ENCODE results near the gene AKT3.

The AKT3 gene

GRCh38 chr1:243469497-243469896 lies 380.5 kb downstream of the AKT3 start:
- Histone ChIP-seq H3K4me3 (ENCODE audit: low read length) (no peak overlapping the region), H3K9ac (ENCODE audit: low read length) (no peak overlapping the region), H3K9me3 (ENCODE audit: control insufficient read depth, low read length) (no peaks in the 10 kb centered on the region), H3K4me1 (ENCODE audit: control insufficient read depth, insufficient read depth, low read length) (no peaks in the 10 kb centered on the region), H3K36me3 (ENCODE audit: control insufficient read depth, insufficient read depth, low read length) (no peaks in the 10 kb centered on the region), H3K27me3 (ENCODE audit: control insufficient read depth, insufficient read depth, low read length) (no peaks in the 10 kb centered on the region)

GRCh38 chr1:243465738-243466137 lies 384.3 kb downstream of the AKT3 start:
- Histone ChIP-seq H3K9ac (ENCODE audit: low read length) (no peak overlapping the region), H3K9me3 (ENCODE audit: control insufficient read depth, low read length) (no peaks in the 10 kb centered on the region), H3K36me3 (ENCODE audit: control insufficient read depth, insufficient read depth, low read length) (no peaks in the 10 kb centered on the region), H3K27me3 (ENCODE audit: control insufficient read depth, insufficient read depth, low read length) (no peaks in the 10 kb centered on the region), H3K4me1 (ENCODE audit: control insufficient read depth, insufficient read depth, low read length) (no peaks in the 10 kb centered on the region), H3K4me3 (ENCODE audit: low read length) (no peak overlapping the region)

GRCh38 chr1:243465081-243465480 lies 385.0 kb downstream of the AKT3 start:
- Histone ChIP-seq H3K4me1 (ENCODE audit: control insufficient read depth, insufficient read depth, low read length) (no peaks in the 10 kb centered on the region), H3K9ac (ENCODE audit: low read length) (no peak overlapping the region), H3K9me3 (ENCODE audit: control insufficient read depth, low read length) (no peaks in the 10 kb centered on the region), H3K4me3 (ENCODE audit: low read length) (no peak overlapping the region), H3K36me3 (ENCODE audit: control insufficient read depth, insufficient read depth, low read length) (no peaks in the 10 kb centered on the region), H3K27me3 (ENCODE audit: control insufficient read depth, insufficient read depth, low read length) (no peaks in the 10 kb centered on the region)

- no peaks in the 10 kb centered on the region for H3K9me3 ChIP-seq (ENCODE audit: control insufficient read depth, low read length)
- H3K9ac ChIP-seq (ENCODE audit: low read length) = no peak overlapping the region
- H3K4me1 ChIP-seq (ENCODE audit: control insufficient read depth, insufficient read depth, low read length) = no peaks in the 10 kb centered on the region
These were observed 386.9 kb downstream of the AKT3 start for GRCh38 chr1:243462929-243463697.

GRCh38 chr1:243461700-243462099 lies 388.3 kb downstream of the AKT3 start:
- no peak overlapping the region for H3K4me3 ChIP-seq (ENCODE audit: low read length)
- no peak overlapping the region for H3K9ac ChIP-seq (ENCODE audit: low read length)
- no peaks in the 10 kb centered on the region for H3K9me3 ChIP-seq (ENCODE audit: control insufficient read depth, low read length)
- no peaks in the 10 kb centered on the region for H3K36me3 ChIP-seq (ENCODE audit: control insufficient read depth, insufficient read depth, low read length)
- no peaks in the 10 kb centered on the region for H3K27me3 ChIP-seq (ENCODE audit: control insufficient read depth, insufficient read depth, low read length)
- H3K4me1 ChIP-seq (ENCODE audit: control insufficient read depth, insufficient read depth, low read length) = no peaks in the 10 kb centered on the region

More at GRCh38 chr1:243462929-243463697, 386.9 kb downstream of the AKT3 start:
- Histone ChIP-seq H3K4me3 (ENCODE audit: low read length) (no peak overlapping the region), H3K27me3 (ENCODE audit: control insufficient read depth, insufficient read depth, low read length) (no peaks in the 10 kb centered on the region), H3K36me3 (ENCODE audit: control insufficient read depth, insufficient read depth, low read length) (no peaks in the 10 kb centered on the region)

- no peaks in the 10 kb centered on the region for H3K4me1 ChIP-seq (ENCODE audit: control insufficient read depth, insufficient read depth, low read length)
- no peaks in the 10 kb centered on the region for H3K36me3 ChIP-seq (ENCODE audit: control insufficient read depth, insufficient read depth, low read length)
These were observed 391.0 kb downstream of the AKT3 start for GRCh38 chr1:243459059-243459458.

GRCh38 chr1:243457363-243457982 lies 392.6 kb downstream of the AKT3 start:
- Histone ChIP-seq H3K36me3 (ENCODE audit: control insufficient read depth, insufficient read depth, low read length) (no peaks in the 10 kb centered on the region), H3K27me3 (ENCODE audit: control insufficient read depth, insufficient read depth, low read length) (no peaks in the 10 kb centered on the region), H3K9me3 (ENCODE audit: control insufficient read depth, low read length) (no peaks in the 10 kb centered on the region), H3K4me3 (ENCODE audit: low read length) (no peak overlapping the region), H3K9ac (ENCODE audit: low read length) (no peak overlapping the region), H3K4me1 (ENCODE audit: control insufficient read depth, insufficient read depth, low read length) (no peaks in the 10 kb centered on the region)

More at GRCh38 chr1:243459059-243459458, 391.0 kb downstream of the AKT3 start:
- no peak overlapping the region for H3K4me3 ChIP-seq (ENCODE audit: low read length)
- no peaks in the 10 kb centered on the region for H3K9me3 ChIP-seq (ENCODE audit: control insufficient read depth, low read length)
- H3K9ac ChIP-seq (ENCODE audit: low read length) = no peak overlapping the region
- H3K27me3 ChIP-seq (ENCODE audit: control insufficient read depth, insufficient read depth, low read length) = no peaks in the 10 kb centered on the region

- H3K4me3 ChIP-seq (ENCODE audit: low read length) = no peak overlapping the region
These were observed 394.0 kb downstream of the AKT3 start for GRCh38 chr1:243455760-243456651.

GRCh38 chr1:243454328-243454997 lies 395.6 kb downstream of the AKT3 start:
- no peak overlapping the region for H3K9ac ChIP-seq (ENCODE audit: low read length)
- no peaks in the 10 kb centered on the region for H3K9me3 ChIP-seq (ENCODE audit: control insufficient read depth, low read length)
- H3K36me3 ChIP-seq (ENCODE audit: control insufficient read depth, insufficient read depth, low read length) = no peaks in the 10 kb centered on the region
- no peaks in the 10 kb centered on the region for H3K4me1 ChIP-seq (ENCODE audit: control insufficient read depth, insufficient read depth, low read length)
- H3K4me3 ChIP-seq (ENCODE audit: low read length) = no peak overlapping the region
- H3K27me3 ChIP-seq (ENCODE audit: control insufficient read depth, insufficient read depth, low read length) = no peaks in the 10 kb centered on the region

More at GRCh38 chr1:243455760-243456651, 394.0 kb downstream of the AKT3 start:
- Histone ChIP-seq H3K9me3 (ENCODE audit: control insufficient read depth, low read length) (no peaks in the 10 kb centered on the region), H3K36me3 (ENCODE audit: control insufficient read depth, insufficient read depth, low read length) (no peaks in the 10 kb centered on the region), H3K27me3 (ENCODE audit: control insufficient read depth, insufficient read depth, low read length) (no peaks in the 10 kb centered on the region), H3K4me1 (ENCODE audit: control insufficient read depth, insufficient read depth, low read length) (no peaks in the 10 kb centered on the region), H3K9ac (ENCODE audit: low read length) (no peak overlapping the region)

- no peak overlapping the region for H3K9ac ChIP-seq (ENCODE audit: low read length)
- H3K36me3 ChIP-seq (ENCODE audit: control insufficient read depth, insufficient read depth, low read length) = no peaks in the 10 kb centered on the region
- no peaks in the 10 kb centered on the region for H3K27me3 ChIP-seq (ENCODE audit: control insufficient read depth, insufficient read depth, low read length)
- H3K4me3 ChIP-seq (ENCODE audit: low read length) = no peak overlapping the region
- H3K4me1 ChIP-seq (ENCODE audit: control insufficient read depth, insufficient read depth, low read length) = peaks cover 5% of the 10 kb centered on the region
- no peaks in the 10 kb centered on the region for H3K9me3 ChIP-seq (ENCODE audit: control insufficient read depth, low read length)
These were observed 398.0 kb downstream of the AKT3 start for GRCh38 chr1:243452092-243452491.

GRCh38 chr1:243449373-243449772 lies 400.7 kb downstream of the AKT3 start:
- peaks cover 5% of the 10 kb centered on the region for H3K4me1 ChIP-seq (ENCODE audit: control insufficient read depth, insufficient read depth, low read length)
- no peak overlapping the region for H3K9ac ChIP-seq (ENCODE audit: low read length)
- H3K4me3 ChIP-seq (ENCODE audit: low read length) = no peak overlapping the region
- no peaks in the 10 kb centered on the region for H3K36me3 ChIP-seq (ENCODE audit: control insufficient read depth, insufficient read depth, low read length)
- no peaks in the 10 kb centered on the region for H3K27me3 ChIP-seq (ENCODE audit: control insufficient read depth, insufficient read depth, low read length)
- no peaks in the 10 kb centered on the region for H3K9me3 ChIP-seq (ENCODE audit: control insufficient read depth, low read length)

Measured in mucosa of stomach (tissue), 1 donor.